NOMO-1 treated with dmso at 0.1 percent for 144 hours (cell line): Measurements from ENCODE around the gene POLR2F.

ENCODE experiments used
- DNase-seq: peaks from one replicate; lab custom pipeline; 2025; ENCODE audit not compliant: unreplicated experiment; lab: John Stamatoyannopoulos, UW

Gene POLR2F

GRCh38 chr22:37999640-38000272 is 46.3 kb downstream of the POLR2F start:
- DNase-seq = no peak

- DNase-seq = no peak
Measured at GRCh38 chr22:38005943-38006342, 52.4 kb downstream of the POLR2F start.

GRCh38 chr22:38006906-38007305 is 53.4 kb downstream of the POLR2F start:
- DNase-seq = no peak

GRCh38 chr22:38007330-38007902 is 53.9 kb downstream of the POLR2F start:
- no peak for DNase-seq

- DNase-seq = no peak
Measured at GRCh38 chr22:38009000-38009806, 55.7 kb downstream of the POLR2F start.

- no peak for DNase-seq
Measured at GRCh38 chr22:38012604-38013072, 59.1 kb downstream of the POLR2F start.

GRCh38 chr22:38014083-38014482 is 60.6 kb downstream of the POLR2F start:
- DNase-seq = no peak

GRCh38 chr22:38016182-38017151 is 63.0 kb downstream of the POLR2F start:
- no peak for DNase-seq

- DNase-seq = no peak
Measured at GRCh38 chr22:38017272-38017920, 63.9 kb downstream of the POLR2F start.

GRCh38 chr22:38017939-38018885 is 64.7 kb downstream of the POLR2F start:
- DNase-seq = no peak
